Activated T-cell treated with anti-CD3 and anti-CD28 coated beads for 48 hours (primary cell): ENCODE data around the gene ZC3H12C.

ENCODE experiments used
- DNase-seq: peaks from one replicate; pipeline ENCODE4 v3.0.0-alpha.2; 2020; ENCODE audit warnings: low read depth

ZC3H12C gene

DNA sequence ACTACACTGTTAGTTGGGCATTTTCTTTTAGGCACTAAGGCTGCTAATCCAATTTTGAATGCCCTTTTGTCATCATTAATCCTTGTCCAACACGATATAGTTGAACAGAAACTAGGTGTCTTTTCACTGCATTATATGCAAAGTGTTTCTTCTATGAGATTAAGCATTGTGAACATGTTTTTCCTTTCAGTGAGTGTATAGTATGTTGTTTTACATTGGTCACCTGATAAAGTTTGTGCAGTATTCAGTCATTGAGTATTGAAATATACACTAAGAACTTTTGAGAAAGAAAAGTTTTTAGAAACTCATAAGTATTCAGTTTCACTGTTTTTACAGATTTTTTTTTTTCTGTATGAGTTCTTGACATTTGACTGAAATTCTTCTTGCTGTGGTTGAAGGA, 59.0 kb downstream of the ZC3H12C start:
- no peak for DNase-seq

GRCh38 chr11:110153474-110153873, 60.3 kb downstream of the ZC3H12C start:
- DNase-seq = no peak

DNA sequence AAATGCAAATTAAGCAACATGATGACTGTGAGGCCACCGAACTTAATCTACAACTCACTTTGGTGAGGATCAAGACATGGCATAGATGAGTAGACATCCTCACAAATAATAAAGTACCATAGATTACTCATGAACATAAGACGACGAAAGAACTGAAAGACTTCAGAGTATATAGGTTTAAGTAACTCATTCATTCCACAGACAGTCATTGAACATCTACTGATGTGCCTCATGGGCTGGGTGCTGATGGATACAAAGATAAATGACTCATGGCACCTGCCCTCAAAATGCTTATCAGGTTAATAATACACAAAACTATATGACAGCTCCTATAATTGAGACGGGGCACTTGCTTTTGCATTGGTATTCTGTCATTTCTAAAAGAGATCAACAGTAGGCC, 63.3 kb downstream of the ZC3H12C start:
- DNase-seq = no peak

- no peak for DNase-seq
Measured at GRCh38 chr11:110158317-110159200, 65.4 kb downstream of the ZC3H12C start.

GRCh38 chr11:110159476-110159875, 66.3 kb downstream of the ZC3H12C start:
- DNase-seq = no peak

DNA sequence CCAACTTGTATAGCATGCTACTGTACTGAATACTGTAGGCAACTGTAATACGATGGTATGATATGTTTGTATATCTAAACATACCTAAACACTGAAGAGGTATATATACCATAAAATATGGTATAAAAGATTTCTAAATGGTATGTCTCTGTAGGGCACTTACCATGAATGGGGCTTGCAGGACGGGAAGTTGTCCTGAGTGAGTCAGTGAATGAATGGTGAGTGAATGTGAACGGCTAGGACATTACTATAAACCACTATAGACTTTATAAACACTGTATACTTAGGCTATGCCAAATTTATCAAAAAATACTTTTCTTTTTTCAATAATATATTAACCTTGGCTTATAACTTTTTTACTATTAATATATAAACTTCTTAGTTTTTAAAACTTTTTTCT, 66.8 kb downstream of the ZC3H12C start:
- no peak for DNase-seq

DNA sequence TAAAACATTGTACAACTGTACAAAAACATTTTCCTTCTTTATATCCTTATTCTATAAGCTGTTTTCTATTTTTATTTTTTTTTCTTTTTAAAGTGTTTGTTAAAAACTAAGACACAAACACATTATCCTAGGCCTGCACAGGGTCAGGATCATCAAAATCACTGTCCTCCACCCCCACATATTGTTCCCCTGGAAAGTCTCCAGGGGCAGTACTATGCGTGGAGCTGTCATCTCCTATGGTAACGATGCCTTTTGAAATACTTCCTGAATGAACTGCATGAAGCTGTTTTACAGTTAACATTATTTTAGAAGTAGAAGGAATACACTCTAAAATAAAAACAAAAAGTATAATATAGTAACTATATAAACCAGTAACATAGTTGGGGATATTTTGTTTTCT, 67.2 kb downstream of the ZC3H12C start:
- DNase-seq = no peak

DNA sequence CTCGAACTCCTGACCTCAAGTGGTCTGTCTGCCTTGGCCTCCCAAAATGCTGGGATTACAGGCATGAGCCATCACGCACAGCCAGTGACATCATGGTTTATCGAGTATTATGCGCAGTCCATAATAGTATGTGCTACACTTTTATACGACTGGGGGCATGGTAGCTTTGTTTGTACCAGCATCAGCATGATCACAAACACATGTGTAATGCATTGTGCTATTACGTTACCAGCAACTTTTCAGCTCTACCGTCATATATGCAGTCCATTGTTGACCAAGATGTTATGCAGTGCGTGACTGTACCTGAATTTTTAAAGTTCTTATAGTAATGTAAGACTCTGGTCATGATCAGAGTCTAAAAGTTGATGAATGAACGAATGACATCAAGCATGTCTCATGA, 67.9 kb downstream of the ZC3H12C start:
- DNase-seq = no peak

- DNase-seq = no peak
Measured at GRCh38 chr11:110162216-110162615, 69.0 kb downstream of the ZC3H12C start.

DNA sequence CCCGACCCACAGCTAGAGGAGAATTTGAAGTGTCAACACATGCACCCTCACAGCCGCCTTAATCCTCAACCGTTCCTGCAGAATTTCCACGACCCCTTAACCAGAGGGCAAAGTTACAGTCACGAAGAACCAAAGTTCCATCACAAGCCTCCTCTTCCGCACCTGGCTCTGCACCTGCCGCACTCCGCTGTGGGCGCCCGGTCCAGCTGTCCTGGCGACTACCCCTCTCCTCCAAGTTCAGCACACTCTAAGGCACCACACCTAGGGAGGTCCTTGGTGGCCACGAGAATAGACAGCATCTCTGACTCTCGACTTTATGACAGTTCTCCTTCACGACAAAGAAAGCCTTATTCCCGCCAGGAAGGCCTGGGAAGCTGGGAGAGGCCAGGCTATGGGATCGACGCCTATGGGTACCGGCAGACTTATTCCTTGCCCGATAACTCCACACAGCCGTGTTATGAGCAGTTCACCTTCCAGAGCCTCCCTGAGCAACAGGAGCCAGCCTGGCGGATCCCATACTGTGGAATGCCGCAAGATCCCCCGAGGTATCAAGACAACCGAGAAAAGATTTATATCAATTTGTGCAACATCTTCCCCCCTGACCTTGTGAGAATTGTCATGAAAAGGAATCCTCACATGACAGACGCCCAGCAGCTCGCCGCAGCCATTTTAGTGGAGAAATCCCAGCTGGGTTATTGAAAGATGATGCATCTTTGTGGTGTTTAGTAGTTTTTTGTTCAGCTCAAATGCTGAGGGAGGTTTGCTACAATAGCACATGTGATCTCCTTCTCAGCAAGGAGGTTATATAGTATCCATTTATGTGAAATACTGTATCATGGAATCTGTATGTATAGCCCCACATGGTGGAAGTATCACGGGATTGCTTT, 72.1 kb downstream of the ZC3H12C start:
- DNase-seq = no peak

DNA sequence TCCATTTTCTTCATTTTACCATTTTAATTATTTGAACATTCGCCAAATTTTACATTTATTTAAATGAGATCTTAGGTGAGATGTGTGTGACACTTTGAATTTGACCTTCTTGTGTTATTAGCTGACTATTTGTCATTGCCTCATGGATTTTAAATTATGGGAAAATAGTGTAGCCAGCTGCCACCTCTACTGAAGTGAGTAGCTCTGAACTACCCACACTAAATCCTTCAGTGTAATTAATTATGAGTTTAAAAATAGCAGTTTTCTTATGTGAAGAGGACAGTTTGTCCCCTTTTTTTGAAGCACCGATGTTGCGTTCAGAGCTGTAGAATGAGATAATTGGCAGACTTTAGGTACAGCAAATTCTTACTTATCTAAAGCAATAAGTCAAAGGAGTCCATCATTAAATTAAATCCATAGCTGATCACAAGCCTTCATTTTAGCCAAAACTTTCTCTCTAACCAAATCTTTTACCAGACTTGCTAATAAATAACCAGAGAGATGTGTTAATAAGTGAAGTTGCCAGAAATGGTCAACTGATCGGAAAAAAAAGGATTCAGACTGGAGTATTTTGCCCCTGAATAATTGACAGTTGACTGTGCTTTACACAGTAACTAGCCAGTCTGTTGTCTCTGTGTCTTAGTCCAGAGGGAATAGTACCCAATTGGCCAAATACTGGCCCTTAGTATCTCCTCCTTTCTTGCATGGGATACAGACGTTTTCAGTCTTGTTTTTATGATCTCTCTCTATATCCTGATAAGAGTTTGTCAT, 75.0 kb downstream of the ZC3H12C start:
- no peak for DNase-seq

DNA sequence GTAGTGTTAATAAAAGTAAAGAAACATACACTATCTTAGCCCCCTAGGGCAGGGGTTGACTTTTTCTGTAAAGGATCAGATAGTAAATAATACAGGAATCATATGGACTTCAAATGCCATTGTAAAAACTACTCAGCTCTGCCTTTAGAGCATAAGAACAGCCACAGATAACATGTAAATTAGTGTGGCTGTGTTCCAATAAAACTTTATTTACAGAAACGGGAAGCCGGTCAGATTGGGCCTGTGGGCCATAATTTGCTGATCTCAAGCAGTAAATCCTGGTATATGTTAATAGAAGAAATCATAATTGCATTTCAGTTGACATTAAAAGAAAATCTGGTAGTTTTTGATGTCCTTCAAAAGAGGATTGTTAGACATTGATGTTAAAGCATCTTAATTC, 76.5 kb downstream of the ZC3H12C start:
- DNase-seq = no peak

DNA sequence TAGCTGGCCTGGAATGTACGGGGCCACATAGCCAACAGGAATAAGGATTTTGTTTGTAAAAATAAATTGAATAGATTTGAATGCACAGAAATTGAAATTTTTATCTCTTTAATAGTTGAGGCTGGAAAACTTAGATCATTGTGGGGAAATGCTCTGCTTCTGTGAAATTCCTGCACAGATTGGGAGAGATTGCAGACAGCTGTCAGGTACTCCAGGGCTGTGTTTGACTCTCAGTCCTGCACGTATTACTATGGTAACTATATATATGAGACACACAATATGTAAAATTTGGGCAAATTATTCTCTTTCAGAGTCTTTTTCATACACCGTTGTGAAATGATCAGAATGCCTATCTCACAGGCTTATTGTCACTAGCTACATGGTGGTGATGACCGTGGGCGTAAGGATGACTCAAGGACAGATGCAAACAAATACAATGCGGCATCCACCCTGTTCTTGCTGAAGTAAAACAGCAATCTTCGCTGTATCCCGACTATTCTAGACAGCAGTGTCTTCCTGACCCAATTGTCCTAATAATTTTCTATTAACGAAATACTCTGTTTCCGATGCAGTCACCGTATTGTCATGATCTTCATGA, 79.4 kb downstream of the ZC3H12C start:
- DNase-seq = no peak

DNA sequence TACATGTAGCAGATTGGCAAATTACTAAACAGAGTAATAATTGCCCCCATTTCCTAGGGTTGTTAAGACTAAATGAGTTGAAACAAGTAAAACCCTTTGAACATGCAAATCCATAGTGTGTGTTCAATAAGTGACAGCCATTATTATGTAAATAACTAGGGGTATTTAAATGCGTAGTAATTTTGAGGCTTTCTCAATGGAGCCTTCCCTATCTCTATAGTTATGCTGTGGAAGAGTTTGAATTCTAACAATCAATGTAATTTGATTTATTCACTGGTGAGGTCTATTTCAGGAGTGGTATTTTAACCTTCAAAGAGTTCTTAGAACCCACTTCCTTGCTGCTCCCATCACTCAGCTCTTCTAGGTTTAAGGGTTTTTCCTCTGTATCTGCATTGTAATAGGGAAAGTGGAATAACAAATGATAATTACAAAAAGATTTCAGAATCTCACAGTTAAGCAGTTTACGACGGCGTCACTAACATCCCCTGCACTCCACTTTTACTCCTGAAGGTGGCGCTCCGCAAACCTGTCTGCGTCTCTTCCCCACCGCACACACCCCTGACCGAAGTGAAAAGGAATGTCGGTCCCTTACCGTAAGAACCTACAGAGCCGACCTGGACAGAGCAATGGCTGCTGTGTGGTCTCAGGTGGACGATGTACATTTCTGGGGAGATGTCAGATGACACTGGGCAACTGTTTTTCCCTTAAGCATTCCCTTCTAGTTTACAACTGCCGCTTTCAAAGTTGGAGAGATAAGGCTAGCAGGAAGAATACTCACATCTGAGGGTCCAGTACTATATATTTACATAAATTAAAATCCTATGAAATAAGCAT, 80.8 kb downstream of the ZC3H12C start:
- DNase-seq = peak; percentile 40

GRCh38 chr11:110174645-110175310, 81.6 kb downstream of the ZC3H12C start:
- no peak for DNase-seq

DNA sequence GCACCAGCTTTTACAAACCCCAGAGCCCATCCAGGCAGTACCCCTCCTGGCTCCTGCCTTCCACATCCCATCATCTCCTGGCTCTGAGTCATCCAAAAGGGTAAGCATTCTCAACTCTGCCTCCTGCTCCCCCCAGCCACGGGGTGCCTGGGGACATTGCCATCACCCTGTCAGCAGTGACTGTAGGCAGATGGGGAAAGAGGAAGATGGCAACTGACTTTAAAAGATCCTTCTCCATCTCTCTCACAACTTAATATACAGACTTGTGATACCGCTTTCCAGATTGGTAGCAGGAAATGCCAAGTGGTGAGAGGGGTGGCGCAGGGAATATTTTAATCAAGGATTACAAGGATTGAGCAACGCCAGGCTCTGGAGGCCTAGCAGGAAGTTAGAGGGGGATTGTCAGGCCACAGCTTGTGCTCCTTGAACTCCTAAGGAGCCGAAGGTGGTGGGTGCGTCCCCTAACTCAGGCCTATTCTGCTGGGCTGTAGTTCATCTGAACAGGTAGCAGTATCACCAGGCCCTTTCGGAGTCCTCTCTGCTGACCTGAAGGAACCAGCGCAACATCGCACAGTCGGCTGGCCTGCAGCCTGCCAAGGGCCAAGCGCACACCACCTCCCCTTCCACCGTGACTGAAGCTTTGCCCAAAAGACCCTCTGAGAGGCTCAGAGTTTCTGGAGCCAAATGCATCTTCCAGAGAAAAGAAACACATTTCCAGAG, 83.3 kb downstream of the ZC3H12C start:
- no peak for DNase-seq

DNA sequence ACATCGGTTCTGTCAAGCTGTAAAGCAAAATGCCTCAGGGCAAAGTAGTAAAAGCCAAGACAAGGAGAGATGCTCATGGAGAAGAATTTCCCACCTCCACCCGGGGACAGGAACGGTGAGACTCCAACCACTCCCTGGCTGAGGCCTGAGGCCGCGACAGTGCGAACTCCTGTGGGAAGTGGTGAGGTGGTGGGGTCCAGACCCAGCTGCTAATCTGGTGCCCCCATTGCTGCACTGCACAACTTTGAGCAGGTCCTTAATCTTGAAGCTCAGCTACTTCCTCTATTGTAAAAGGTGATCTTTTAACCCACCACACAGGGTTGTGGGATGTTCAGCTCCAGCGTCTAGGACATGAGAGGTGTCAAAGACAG, 83.9 kb downstream of the ZC3H12C start:
- no peak for DNase-seq

GRCh38 chr11:110179064-110179463, 85.9 kb downstream of the ZC3H12C start:
- no peak for DNase-seq

DNA sequence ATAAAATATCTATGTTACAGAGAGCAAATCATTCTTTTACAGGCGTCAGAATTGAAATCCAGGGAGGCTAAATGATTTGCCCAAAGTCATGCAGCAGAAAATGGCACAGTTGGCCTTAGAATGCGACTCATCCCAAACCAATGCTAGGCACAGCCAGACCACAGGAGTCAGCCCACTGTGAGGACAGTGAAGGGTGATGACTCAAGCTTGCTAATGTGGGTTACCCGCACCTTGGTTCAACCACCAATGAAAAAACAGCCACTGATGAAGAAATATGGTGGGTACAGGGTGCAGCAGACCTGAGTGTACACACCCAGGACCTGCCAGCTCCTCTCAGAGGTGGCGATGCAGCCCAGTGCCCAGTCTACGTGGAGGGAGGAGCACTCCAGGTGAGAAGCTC, 89.7 kb downstream of the ZC3H12C start:
- DNase-seq = no peak

DNA sequence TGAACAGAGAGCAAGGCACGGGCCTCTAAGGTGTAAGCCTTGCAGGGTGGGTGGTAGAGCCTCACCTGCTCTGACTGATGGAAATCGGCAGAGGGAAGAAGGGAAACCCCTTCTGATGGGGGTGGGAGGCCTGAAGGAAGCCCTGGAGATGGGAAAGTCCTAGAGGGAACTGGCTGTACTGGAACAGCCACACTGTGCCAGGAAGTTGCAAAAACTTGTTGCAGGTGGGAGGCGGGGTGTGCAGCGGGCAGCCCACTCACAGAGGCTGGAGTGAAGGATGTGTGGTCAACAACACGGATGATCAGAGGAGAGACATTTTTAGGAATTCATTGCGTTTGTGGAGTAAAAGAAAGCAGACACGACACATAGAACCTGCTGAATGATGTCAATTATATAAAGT, 91.3 kb downstream of the ZC3H12C start:
- no peak for DNase-seq
